Liver (tissue), 9 donors: ENCODE data around the gene USP24. TPM values are rescaled to one million over a fixed set of nuclear protein-coding genes. Genes with fewer than 3 reads are reported as not detected.

Source experiments
- DNase-seq: peaks from one replicate; pipeline ENCODE4 v3.0.0-alpha.2; 2017; ENCODE audit warnings: low spot score
- H3K27ac ChIP-seq, 2 donors: one replicate each; pipeline ENCODE4 v1.7.0; 2013; ENCODE audit warnings: inconsistent platforms in 2 of 2, low read length in 2 of 2, control low read depth in 1 of 2, low read depth in 1 of 2, mild to moderate bottlenecking in 1 of 2
- H3K27me3 ChIP-seq, 4 donors: one replicate each; pipeline versions ENCODE4 v1.6.1 to v1.7.0; 2013; ENCODE audit warnings: low read length in 3 of 4, inconsistent platforms in 1 of 4, mild to moderate bottlenecking in 1 of 4, moderate library complexity in 1 of 4; ENCODE audit not compliant: control insufficient read depth in 4 of 4, insufficient read depth in 4 of 4
- H3K36me3 ChIP-seq, 4 donors: one replicate each; pipeline versions ENCODE4 v1.6.1 to v1.7.0; 2013; ENCODE audit warnings: low read length in 3 of 4, mild to moderate bottlenecking in 3 of 4, low read depth in 1 of 4, moderate library complexity in 1 of 4; ENCODE audit not compliant: control insufficient read depth in 4 of 4, insufficient read depth in 3 of 4
- H3K4me1 ChIP-seq, 4 donors: one replicate each; pipeline versions ENCODE4 v1.6.1 to v1.7.0; 2013; ENCODE audit warnings: low read length in 3 of 4, mild to moderate bottlenecking in 3 of 4, moderate library complexity in 1 of 4; ENCODE audit not compliant: control insufficient read depth in 4 of 4, insufficient read depth in 4 of 4
- H3K4me3 ChIP-seq, 3 donors: one replicate each; pipeline versions ENCODE4 v1.6.1 to v1.7.0; 2013; ENCODE audit warnings: low read length in 3 of 3, control low read depth in 1 of 3, low read depth in 1 of 3, mild to moderate bottlenecking in 1 of 3
- H3K9ac ChIP-seq, 2 donors: one replicate each; pipeline ENCODE4 v1.7.0; 2013; ENCODE audit warnings: low read length in 2 of 2, mild to moderate bottlenecking in 2 of 2, moderate library complexity in 2 of 2, control low read depth in 1 of 2, low read depth in 1 of 2
- H3K9me3 ChIP-seq, 4 donors: one replicate each; pipeline versions ENCODE4 v1.6.1 to v1.7.0; 2013; ENCODE audit warnings: low read length in 3 of 4; ENCODE audit not compliant: control insufficient read depth in 4 of 4
- ATF3 ChIP-seq: IDR thresholded peaks from 2 replicates; pipeline ENCODE4 v1.6.1; 2016; ENCODE audit warnings: antibody characterized with exemption
- CTCF ChIP-seq: fragments of 150-350 bp; IDR thresholded peaks from 2 replicates; pipeline ENCODE4 v1.5.1; 2017; ENCODE audit warnings: improper control_type of control experiment, low read depth, low read length; ENCODE audit not compliant: missing input control
- EGR1 ChIP-seq, 2 donors: IDR thresholded peaks; 2 replicates each; pipeline ENCODE4 v1.6.1; 2016 to 2018; ENCODE audit warnings: antibody characterized with exemption in 2 of 2, low read depth in 2 of 2
- FOXA1 ChIP-seq: IDR thresholded peaks from 2 replicates; pipeline ENCODE4 v1.6.1; 2016; ENCODE audit warnings: antibody characterized with exemption
- FOXA2 ChIP-seq: IDR thresholded peaks from 2 replicates; pipeline ENCODE4 v1.6.1; 2016; ENCODE audit warnings: antibody characterized with exemption
- GABPA ChIP-seq, 2 donors: IDR thresholded peaks in 1 of 2; conservative IDR thresholded peaks in 1 of 2; 2 replicates each; pipeline ENCODE4 v1.6.1; 2016; ENCODE audit warnings: antibody characterized with exemption in 2 of 2, mild to moderate bottlenecking in 1 of 2, moderate library complexity in 1 of 2
- HNF4A ChIP-seq, 2 donors: conservative IDR thresholded peaks; 2 replicates each; pipeline ENCODE4 v1.6.1; 2016; ENCODE audit warnings: antibody characterized with exemption in 2 of 2, mild to moderate bottlenecking in 2 of 2
- HNF4G ChIP-seq: IDR thresholded peaks from 2 replicates; pipeline ENCODE4 v1.6.1; 2016; ENCODE audit warnings: antibody characterized with exemption
- JUND ChIP-seq, 2 donors: IDR thresholded peaks; 2 replicates each; pipeline ENCODE4 v1.6.1; 2016; ENCODE audit warnings: antibody characterized with exemption in 2 of 2
- MAX ChIP-seq: IDR thresholded peaks from 2 replicates; pipeline ENCODE4 v1.6.1; 2016; ENCODE audit warnings: antibody characterized with exemption
- NR2F2 ChIP-seq: IDR thresholded peaks from 2 replicates; pipeline ENCODE4 v1.6.1; 2016; ENCODE audit warnings: antibody characterized with exemption
- RAD21 ChIP-seq, 2 donors: IDR thresholded peaks; 2 replicates each; pipeline ENCODE4 v1.6.1; 2016; ENCODE audit warnings: antibody characterized with exemption in 2 of 2, mild to moderate bottlenecking in 2 of 2
- REST ChIP-seq: IDR thresholded peaks from 2 replicates; pipeline ENCODE4 v1.6.1; 2016; ENCODE audit warnings: antibody characterized with exemption, mild to moderate bottlenecking
- RXRA ChIP-seq, 2 donors: IDR thresholded peaks; 2 replicates each; pipeline ENCODE4 v1.6.1; 2017 to 2018; ENCODE audit warnings: antibody characterized with exemption in 2 of 2, mild to moderate bottlenecking in 1 of 2
- SP1 ChIP-seq: IDR thresholded peaks from 2 replicates; pipeline ENCODE4 v1.6.1; 2018; ENCODE audit warnings: antibody characterized with exemption, mild to moderate bottlenecking
- TAF1 ChIP-seq: conservative IDR thresholded peaks from 2 replicates; pipeline ENCODE4 v1.6.1; 2016; ENCODE audit warnings: antibody characterized with exemption, mild to moderate bottlenecking
- YY1 ChIP-seq: IDR thresholded peaks from 2 replicates; pipeline ENCODE4 v1.6.1; 2016; ENCODE audit warnings: antibody characterized with exemption, mild to moderate bottlenecking
- ZBTB33 ChIP-seq: IDR thresholded peaks from 2 replicates; pipeline ENCODE4 v1.6.1; 2016; ENCODE audit warnings: antibody characterized with exemption
- WGBS: extraction: QIAGEN DNeasy Blood & Tissue Kit; methylation state at CpG from one replicate; pipeline ENCODE4 v1.1.7; 2013; 5-methylcytosine and 5-hydroxymethylcytosine counted together
- polyA plus RNA-seq, 2 donors: library from polyadenylated mRNA; stranded (reverse) in 1 of 2; unstranded in 1 of 2; fragments of 200-250 nt in 1 of 2; fragments of >200 nt in 1 of 2; fragmentation: Nextera tagmentation in 1 of 2; extraction: Ambion mirVana in 1 of 2; gene quantifications; one replicate each; pipeline versions ENCODE4 v1.2.1 to v1.2.3, GENCODE V29; 2013 to 2015
- total RNA-seq, 2 donors: library from RNA; depleted of rRNA; stranded (reverse); fragments of >200 nt; gene quantifications; one replicate each; pipeline ENCODE4 v1.2.3, GENCODE V29; 2014
- donor health status: healthy.
- donor health status: healthy.
- donor health status: healthy.
- donor health status: healthy.
- donor health status: healthy.

Gene USP24
- total and polyA plus RNA-seq, 4 donors = 7.0 to 75.8 (median 20.3) TPM

GRCh38 chr1:55250399-55251075 lies 35.4 kb upstream of the USP24 start:
- Histone ChIP-seq H3K27me3 (no peaks in the 10 kb centered on the region), H3K9ac (no peak overlapping the region), H3K4me3 (no peak overlapping the region), H3K27ac (no peak overlapping the region), H3K9me3 (no peaks in the 10 kb centered on the region), H3K4me1 (peaks cover 0 to 6% (median 3%) of the 10 kb centered on the region in 4 donors), H3K36me3 (no peaks in the 10 kb centered on the region)
- DNase-seq = no peak
- WGBS = 90% methylated on average over 4 of the region's 4 CpGs
- TF ChIP-seq NR2F2 (no peak), TAF1 (no peak), RXRA (IDR thresholded peaks at IDR 0.05) (no peak), ATF3 (no peak), HNF4A (conservative IDR thresholded peaks at IDR 0.05) (no peak), GABPA (IDR thresholded peaks at IDR 0.05 in 1 of 2, conservative IDR thresholded peaks at IDR 0.05 in 1 of 2) (no peak), CTCF (no peak), YY1 (no peak), RAD21 (IDR thresholded peaks at IDR 0.05) (no peak), SP1 (no peak), FOXA2 (no peak), EGR1 (IDR thresholded peaks at IDR 0.05; ENCODE audit: low read depth in 2 of 2) (no peak), FOXA1 (no peak), JUND (IDR thresholded peaks at IDR 0.05) (no peak), MAX (no peak), REST (no peak), ZBTB33 (no peak), HNF4G (no peak)
